IMR-90 (cell line): Measurements from ENCODE around the gene MCM5. TPM values are rescaled to one million over a fixed set of nuclear protein-coding genes. Genes with fewer than 3 reads are reported as not detected.

Source experiments
- ATAC-seq: fragments of 200-7000 bp; cut with Tn5 transposase; 2 replicates; pipeline ENCODE4 v1.9.1; 2020; ENCODE audit warnings: low read depth, mild to moderate bottlenecking, moderate library complexity
- BruUV-seq: library from RNA; stranded (reverse); fragments of 400-500 nt; replicated peaks from 2 replicates; lab custom pipeline; 2021; lab: Mats Ljungman, UMichigan
- CTCF ChIA-PET: fragments of 300-600 bp; formaldehyde crosslinking; extraction: SDS; loops from one replicate; lab custom pipeline; 2021; ENCODE audit warnings: antibody characterized with exemption; lab: Yijun Ruan, JAX
- POLR2A ChIA-PET: fragments of 300-600 bp; sonication (Branson Sonifier 250); formaldehyde crosslinking; loops from one replicate; lab custom pipeline; 2022; ENCODE audit warnings: antibody characterized with exemption; ENCODE audit not compliant: unreplicated experiment; lab: Charles Lee
- DNase-seq: peaks from one replicate; pipeline ENCODE4 v3.0.0; 2013
- H2AFZ ChIP-seq: replicated peaks from 2 replicates; pipeline ENCODE3; 2013; ENCODE audit warnings: low read length, mild to moderate bottlenecking; ENCODE audit not compliant: poor library complexity
- H2AK5ac ChIP-seq: 2 replicates; pipeline ENCODE4 v1.6.1; 2013; ENCODE audit warnings: low read depth, low read length, inconsistent platforms
- H2AK9ac ChIP-seq: replicated peaks from 2 replicates; pipeline ENCODE3; 2013; ENCODE audit warnings: mild to moderate bottlenecking, low read depth, low read length, moderate library complexity; ENCODE audit not compliant: poor library complexity
- H2BK120ac ChIP-seq: 2 replicates; pipeline ENCODE4 v1.6.1; 2013; ENCODE audit warnings: low read depth, low read length, inconsistent platforms
- H2BK15ac ChIP-seq: 3 replicates; pipeline ENCODE4 v1.6.1; 2013; ENCODE audit warnings: low read depth, low read length, inconsistent platforms
- H2BK20ac ChIP-seq: 2 replicates; pipeline ENCODE4 v1.6.1; 2013; ENCODE audit warnings: low read depth, mild to moderate bottlenecking, inconsistent platforms, low read length, moderate library complexity
- H2BK5ac ChIP-seq: 2 replicates; pipeline ENCODE4 v1.6.1; 2013; ENCODE audit warnings: mild to moderate bottlenecking, low read depth, low read length, inconsistent platforms; ENCODE audit not compliant: poor library complexity, severe bottlenecking
- H3K14ac ChIP-seq: replicated peaks from 2 replicates; pipeline ENCODE4 v1.6.1; 2013; ENCODE audit warnings: low read depth, low read length, inconsistent platforms
- H3K18ac ChIP-seq: 2 replicates; pipeline ENCODE4 v1.6.1; 2013; ENCODE audit warnings: low read depth, low read length, control low read depth
- H3K23ac ChIP-seq: 2 replicates; pipeline ENCODE4 v1.6.1; 2013; ENCODE audit warnings: low read depth, low read length, inconsistent platforms
- H3K27ac ChIP-seq: 2 replicates; pipeline ENCODE4 v1.5.1; 2013; ENCODE audit warnings: mild to moderate bottlenecking, control low read depth, low read length; ENCODE audit not compliant: insufficient read depth
- H3K27me3 ChIP-seq: 2 replicates; pipeline ENCODE4 v1.6.1; 2013; ENCODE audit warnings: low read length; ENCODE audit not compliant: control insufficient read depth, insufficient read depth
- H3K36me3 ChIP-seq: 2 replicates; pipeline ENCODE4 v1.6.1; 2013; ENCODE audit warnings: low read length, mixed read lengths; ENCODE audit not compliant: control insufficient read depth, insufficient read depth
- H3K4ac ChIP-seq: 2 replicates; pipeline ENCODE4 v1.6.1; 2013; ENCODE audit warnings: low read depth, low read length, inconsistent platforms
- H3K4me1 ChIP-seq: 2 replicates; pipeline ENCODE4 v1.6.1; 2013; ENCODE audit warnings: low read length, mixed read lengths; ENCODE audit not compliant: control insufficient read depth, insufficient read depth
- H3K4me2 ChIP-seq: 2 replicates; pipeline ENCODE4 v1.6.1; 2013; ENCODE audit warnings: low read depth, mild to moderate bottlenecking, control low read depth, low read length, moderate library complexity
- H3K4me3 ChIP-seq: 2 replicates; pipeline ENCODE4 v1.5.1; 2013; ENCODE audit warnings: low read depth, mild to moderate bottlenecking, control low read depth, low read length, moderate library complexity; ENCODE audit not compliant: insufficient read depth
- H3K56ac ChIP-seq: 2 replicates; pipeline ENCODE4 v1.6.1; 2013; ENCODE audit warnings: low read length, inconsistent platforms; ENCODE audit not compliant: insufficient read depth; ENCODE audit errors: extremely low read depth
- H3K79me1 ChIP-seq, 2 experiments: 2 replicates each; pipeline ENCODE4 v1.6.1; 2013; ENCODE audit warnings: low read length in 2 of 2, inconsistent platforms in 1 of 2, low read depth in 1 of 2
- H3K9ac ChIP-seq: 2 replicates; pipeline ENCODE4 v1.6.1; 2013; ENCODE audit warnings: low read depth, low read length, control low read depth
- H3K9me1 ChIP-seq: 2 replicates; pipeline ENCODE4 v1.6.1; 2013; ENCODE audit warnings: low read length, inconsistent platforms; ENCODE audit not compliant: insufficient read depth
- H3K9me3 ChIP-seq: 2 replicates; pipeline ENCODE4 v1.6.1; 2013; ENCODE audit warnings: low read length; ENCODE audit not compliant: control insufficient read depth, insufficient read depth
- H4K20me1 ChIP-seq: 2 replicates; pipeline ENCODE4 v1.6.1; 2013; ENCODE audit warnings: low read length, inconsistent platforms; ENCODE audit not compliant: insufficient read depth
- H4K5ac ChIP-seq: 2 replicates; pipeline ENCODE4 v1.6.1; 2013; ENCODE audit warnings: mild to moderate bottlenecking, low read depth, low read length, control low read depth
- H4K8ac ChIP-seq, 2 experiments: 2 replicates each; pipeline ENCODE4 v1.6.1; 2013; ENCODE audit warnings: low read depth in 2 of 2, low read length in 2 of 2, control low read depth in 1 of 2, inconsistent platforms in 1 of 2
- H4K91ac ChIP-seq: 2 replicates; pipeline ENCODE4 v1.6.1; 2013; ENCODE audit warnings: low read depth, low read length, inconsistent platforms; ENCODE audit not compliant: insufficient read depth
- BHLHE40 ChIP-seq: fragments of 150-350 bp; IDR thresholded peaks from 2 replicates; pipeline ENCODE4 v1.6.1; 2016; ENCODE audit warnings: mild to moderate bottlenecking, low read depth, low read length
- CEBPB ChIP-seq: IDR thresholded peaks from 2 replicates; pipeline ENCODE4 v1.6.1; 2012; ENCODE audit warnings: low read depth, low read length, improper control_type of control experiment
- FOS ChIP-seq: fragments of 150-350 bp; IDR thresholded peaks from 2 replicates; pipeline ENCODE4 v1.6.1; 2016; ENCODE audit warnings: low read depth, low read length
- MAFK ChIP-seq: IDR thresholded peaks from 2 replicates; pipeline ENCODE4 v1.6.1; 2012; ENCODE audit warnings: low read depth, low read length, improper control_type of control experiment
- RAD21 ChIP-seq: IDR thresholded peaks from 2 replicates; pipeline ENCODE4 v1.6.1; 2012; ENCODE audit warnings: low read length, improper control_type of control experiment
- RCOR1 ChIP-seq: IDR thresholded peaks from 2 replicates; pipeline ENCODE4 v1.6.1; 2012; ENCODE audit warnings: mild to moderate bottlenecking, low read length, improper control_type of control experiment; ENCODE audit not compliant: insufficient replicate concordance
- RFX5 ChIP-seq: IDR thresholded peaks from 2 replicates; pipeline ENCODE4 v1.8.0; 2012; ENCODE audit warnings: low read depth, mild to moderate bottlenecking, low read length, moderate library complexity
- WGBS, 2 experiments: methylation state at CpG; one replicate each; pipeline versions ENCODE4 v1.1.5 to v1.1.7; 2013; ENCODE audit warnings: missing lambda C conversion rate in 2 of 2; ENCODE audit not compliant: insufficient read length in 1 of 2; ENCODE audit errors: extremely low coverage in 2 of 2; 5-methylcytosine and 5-hydroxymethylcytosine counted together
- dilution Hi-C: fragments of 300-500 bp; cut with HindIII; formaldehyde crosslinking; loops from one replicate; pipeline ENCODE4 v1.14.3; 2018; ENCODE audit warnings: low sequenced_read_pairs; ENCODE audit not compliant: unreplicated experiment
- in situ Hi-C: fragments of 300-500 bp; cut with MboI; formaldehyde crosslinking; loops from 3 replicates; pipeline ENCODE4 v1.14.3; 2019; ENCODE audit warnings: low sequenced_read_pairs, inconsistent platforms, mixed read lengths
- intact Hi-C: fragments of 100-400 bp; cut with micrococcal nuclease; formaldehyde crosslinking; loops from 2 replicates; pipeline ENCODE4 v1.10.0; 2022
- polyA plus RNA-seq, 3 experiments: library from polyadenylated mRNA; depleted of rRNA; stranded (reverse); fragments of >200 nt; gene quantifications; 2 replicates each; pipeline ENCODE4 v1.2.3, GENCODE V29; 2012; ENCODE audit warnings: low replicate concordance in 1 of 3
- total RNA-seq: library from RNA; depleted of rRNA; stranded (reverse); fragments of >200 nt; gene quantifications from 2 replicates; pipeline ENCODE4 v1.2.3, GENCODE V29; 2012

Gene MCM5
- total and polyA plus RNA-seq, 2 of the 4 experiments (the other 2 are of a cell fraction) = 43.0 to 58.6 TPM

DNA sequence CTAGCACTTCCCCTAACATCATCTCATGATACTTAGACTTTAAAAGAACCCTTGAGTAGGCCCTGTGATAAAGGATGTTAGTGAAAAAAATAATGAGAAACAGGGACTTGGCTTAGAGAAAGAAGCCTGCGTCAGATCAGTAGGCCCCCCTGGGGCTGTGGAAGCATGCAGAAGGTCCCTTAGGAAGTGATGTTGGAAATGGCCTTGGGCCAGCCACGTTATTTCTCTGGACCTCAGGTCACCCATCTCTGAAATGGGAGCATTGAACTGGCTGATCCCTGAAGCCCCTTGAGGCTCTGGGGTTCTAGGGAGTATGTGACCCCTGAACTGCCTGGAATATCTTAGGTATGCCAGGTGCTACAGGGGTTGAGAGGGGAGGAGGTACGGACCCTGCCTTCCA, 40.2 kb downstream of the MCM5 start:
- H3K23ac ChIP-seq = no peak overlapping the region
- no TSS peak for BruUV-seq
- H3K4me3 ChIP-seq = no peak overlapping the region
- H3K79me1 ChIP-seq = no peaks in the 10 kb centered on the region
- DNase-seq (no peak), ATAC-seq (no peak)
- no peak overlapping the region for H3K4me2 ChIP-seq
- H3K9ac ChIP-seq = no peak overlapping the region
- H4K5ac ChIP-seq = no peak overlapping the region
- H3K4me1 ChIP-seq = no peaks in the 10 kb centered on the region
- H3K4ac ChIP-seq = no peak overlapping the region
- POLR2A ChIA-PET = no interaction called here
- no peak overlapping the region for H2BK5ac ChIP-seq
- H2AK5ac ChIP-seq = no peak overlapping the region
- H3K9me3 ChIP-seq = no peaks in the 10 kb centered on the region
- H3K27me3 ChIP-seq = no peaks in the 10 kb centered on the region
- no peak overlapping the region for H4K8ac ChIP-seq
- CTCF ChIA-PET = no interaction called here
- dilution Hi-C loops = no loop called here
- no peak overlapping the region for H4K91ac ChIP-seq
- H2BK120ac ChIP-seq = no peak overlapping the region
- no peak overlapping the region for H2BK20ac ChIP-seq
- no peak overlapping the region for H3K18ac ChIP-seq
- no peak overlapping the region for H3K14ac ChIP-seq
- H3K9me1 ChIP-seq = no peaks in the 10 kb centered on the region
- no peak overlapping the region for H2AFZ ChIP-seq
- 60% methylated on average over 2 of the region's 3 CpGs; no CpG with 5 or more reads in 1 of the 2 experiments for WGBS, 2 experiments
- intact Hi-C loops = no loop called here
- H3K36me3 ChIP-seq = no peaks in the 10 kb centered on the region
- H3K56ac ChIP-seq = no peak overlapping the region
- TF ChIP-seq RCOR1 = no peak
- TF ChIP-seq RAD21 = no peak
- TF ChIP-seq RFX5 = no peak
- no peak for TF ChIP-seq CEBPB
- no peak for TF ChIP-seq BHLHE40
- no peak for TF ChIP-seq MAFK
- TF ChIP-seq FOS = no peak
- no peak overlapping the region for H3K27ac ChIP-seq
- no peak overlapping the region for H2BK15ac ChIP-seq
- in situ Hi-C loops = no loop called here
- H2AK9ac ChIP-seq = no peak overlapping the region
- H4K20me1 ChIP-seq = no peaks in the 10 kb centered on the region
